ENCODE measurements around the gene KCNJ11.
A peak's percentile ranks its signal among the peaks of the same experiment; 100 is the strongest.
"Not testable (repeated sequence)": the region's sequence is repeated elsewhere in the genome, so short reads cannot be mapped to it uniquely, and the experiment has no call there.

Gene KCNJ11

GRCh38 chr11:17388609-17389210 is at the start of gene KCNJ11:
KCNJ11 (minus strand) TSS chr11:17388659; CDS start chr11:17388091, 568 bp downstream.
- H3K4me3 ChIP-seq (ENCODE audit: low read depth, low read length) = peak within 1 kb of the TSS; percentile 54

- no peak overlapping the region for H3K4me3 ChIP-seq (ENCODE audit: low read depth, low read length)
These were observed 48.9 kb upstream of the KCNJ11 start for GRCh38 chr11:17437366-17437765.

GRCh38 chr11:17434108-17434507 is 45.6 kb upstream of the KCNJ11 start:
- no peak overlapping the region for H3K4me3 ChIP-seq (ENCODE audit: low read depth, low read length)

- no peak overlapping the region for H3K4me3 ChIP-seq (ENCODE audit: low read depth, low read length)
These were observed 43.5 kb upstream of the KCNJ11 start for GRCh38 chr11:17432002-17432401.

- H3K4me3 ChIP-seq (ENCODE audit: low read depth, low read length) = no peak overlapping the region
These were observed 42.7 kb upstream of the KCNJ11 start for GRCh38 chr11:17431139-17431538.

- no peak overlapping the region for H3K4me3 ChIP-seq (ENCODE audit: low read depth, low read length)
These were observed 42.2 kb upstream of the KCNJ11 start for GRCh38 chr11:17430616-17431015.

GRCh38 chr11:17428925-17429324 is 40.5 kb upstream of the KCNJ11 start:
- H3K4me3 ChIP-seq (ENCODE audit: low read depth, low read length) = no peak overlapping the region

GRCh38 chr11:17428261-17428660 is 39.8 kb upstream of the KCNJ11 start:
- H3K4me3 ChIP-seq (ENCODE audit: low read depth, low read length) = no peak overlapping the region

GRCh38 chr11:17426233-17426632 is 37.8 kb upstream of the KCNJ11 start:
- H3K4me3 ChIP-seq (ENCODE audit: low read depth, low read length) = not testable (repeated sequence)

GRCh38 chr11:17423533-17424310 is 35.3 kb upstream of the KCNJ11 start:
- H3K4me3 ChIP-seq (ENCODE audit: low read depth, low read length) = no peak overlapping the region

GRCh38 chr11:17421781-17422180 is 33.3 kb upstream of the KCNJ11 start:
- no peak overlapping the region for H3K4me3 ChIP-seq (ENCODE audit: low read depth, low read length)

- no peak overlapping the region for H3K4me3 ChIP-seq (ENCODE audit: low read depth, low read length)
These were observed 30.1 kb upstream of the KCNJ11 start for GRCh38 chr11:17418444-17419081.

- no peak overlapping the region for H3K4me3 ChIP-seq (ENCODE audit: low read depth, low read length)
These were observed 28.0 kb upstream of the KCNJ11 start for GRCh38 chr11:17416492-17416891.

- H3K4me3 ChIP-seq (ENCODE audit: low read depth, low read length) = no peak overlapping the region
These were observed 27.2 kb upstream of the KCNJ11 start for GRCh38 chr11:17415523-17416104.

- no peak overlapping the region for H3K4me3 ChIP-seq (ENCODE audit: low read depth, low read length)
These were observed 26.5 kb upstream of the KCNJ11 start for GRCh38 chr11:17414992-17415391.

- no peak overlapping the region for H3K4me3 ChIP-seq (ENCODE audit: low read depth, low read length)
These were observed 25.9 kb upstream of the KCNJ11 start for GRCh38 chr11:17414317-17414737.

GRCh38 chr11:17413414-17414316 is 25.2 kb upstream of the KCNJ11 start:
- H3K4me3 ChIP-seq (ENCODE audit: low read depth, low read length) = no peak overlapping the region

GRCh38 chr11:17412488-17413180 is 24.2 kb upstream of the KCNJ11 start:
- H3K4me3 ChIP-seq (ENCODE audit: low read depth, low read length) = no peak overlapping the region

- no peak overlapping the region for H3K4me3 ChIP-seq (ENCODE audit: low read depth, low read length)
These were observed 23.0 kb upstream of the KCNJ11 start for GRCh38 chr11:17411418-17411817.

Data from iPS-11a (cell line).